ENCODE results near the gene OLFM4.

DNA sequence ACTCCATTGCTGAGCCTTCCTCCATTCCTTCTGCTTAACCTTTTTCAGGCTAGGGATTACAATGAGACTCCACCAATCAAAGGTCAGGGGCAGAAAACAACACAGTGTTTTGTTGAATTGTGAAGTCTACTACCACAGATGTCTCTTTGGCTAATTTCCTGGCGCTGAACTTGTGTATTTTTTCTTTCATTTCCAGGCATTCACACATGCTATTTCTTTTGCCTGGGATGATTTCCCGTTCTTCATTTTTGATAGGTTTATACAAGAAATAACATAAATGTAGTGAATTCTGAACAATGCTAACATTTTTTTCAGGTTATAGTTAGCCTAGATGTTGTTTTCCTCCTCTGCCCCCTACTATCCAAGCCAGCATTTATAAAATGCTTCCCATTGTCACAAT is 64.3 kb downstream of the OLFM4 start:
- TF ChIP-seq CTCF (conservative IDR thresholded peaks at IDR 0.05 in 1 of 2, IDR thresholded peaks at IDR 0.05 in 1 of 2; ENCODE audit: low read depth in 1 of 2, low read length in 2 of 2): no peak
- no peak for TF ChIP-seq EZH2 (IDR thresholded peaks at IDR 0.05; ENCODE audit: low read length, missing control alignments)

Measured in fibroblast of lung (primary cell).